PFSK-1 (cell line): ENCODE measurements around the gene PIGQ.

ENCODE experiments used
- POLR2AphosphoS5 ChIP-seq: IDR thresholded peaks from 2 replicates; pipeline ENCODE4 v1.6.1; 2012; ENCODE audit warnings: low read depth, mild to moderate bottlenecking, control low read depth, low read length, moderate library complexity
- SIN3A ChIP-seq: IDR thresholded peaks from 2 replicates; pipeline ENCODE4 v1.6.1; 2012; ENCODE audit warnings: mild to moderate bottlenecking, low read length, moderate library complexity, borderline replicate concordance; ENCODE audit not compliant: insufficient read depth
- TAF1 ChIP-seq: IDR thresholded peaks from 2 replicates; pipeline ENCODE4 v1.6.1; 2012; ENCODE audit warnings: low read length, control low read depth, borderline replicate concordance; ENCODE audit not compliant: insufficient read depth

- TF ChIP-seq SIN3A, result no peak
- no peak for TF ChIP-seq TAF1
- TF ChIP-seq POLR2AphosphoS5, result 0 out of 2 replicates have a peak, but pooled peaks have one; percentile 8
Measured at GRCh38 chr16:630815-631405, 61.1 kb downstream of the PIGQ start, which contains the start of gene WFIKKN1.
